GM19452 (cell line): Measurements from ENCODE around the gene GARIN5B.

Source experiments
- ATAC-seq: cut with Tn5 transposase; IDR thresholded peaks from one replicate; pipeline ENCODE4 v1.9.1; 2021; ENCODE audit not compliant: unreplicated experiment

GARIN5B gene

GRCh38 chr19:55325172-55325571 is 37.9 kb downstream of the GARIN5B start, which contains the start of gene TMEM150B:
TMEM150B (minus strand) TSS chr19:55325341; CDS start chr19:55321036, 4,305 bp downstream.
- no peak for ATAC-seq

GRCh38 chr19:55324662-55325061 is 38.4 kb downstream of the GARIN5B start:
- no peak for ATAC-seq

GRCh38 chr19:55322204-55322885 is 40.7 kb downstream of the GARIN5B start:
- ATAC-seq, result no peak

GRCh38 chr19:55321466-55322137 is 41.5 kb downstream of the GARIN5B start:
- no peak for ATAC-seq

GRCh38 chr19:55320844-55321419 is 42.1 kb downstream of the GARIN5B start:
- no peak for ATAC-seq

GRCh38 chr19:55319785-55320184 is 43.3 kb downstream of the GARIN5B start:
- ATAC-seq, result no peak

GRCh38 chr19:55316646-55317045 is 46.4 kb downstream of the GARIN5B start:
- ATAC-seq, result no peak

GRCh38 chr19:55315956-55316525 is 47.0 kb downstream of the GARIN5B start:
- ATAC-seq, result no peak

GRCh38 chr19:55314396-55314795 is 48.7 kb downstream of the GARIN5B start:
- ATAC-seq, result no peak

- no peak for ATAC-seq
These were observed 50.2 kb downstream of the GARIN5B start for GRCh38 chr19:55312621-55313512.

- no peak for ATAC-seq
These were observed 51.3 kb downstream of the GARIN5B start for GRCh38 chr19:55311797-55312196.

GRCh38 chr19:55311397-55311796 is 51.7 kb downstream of the GARIN5B start:
- no peak for ATAC-seq

- ATAC-seq, result no peak
These were observed 52.6 kb downstream of the GARIN5B start for GRCh38 chr19:55310498-55310897.

- ATAC-seq, result no peak
These were observed 53.6 kb downstream of the GARIN5B start for GRCh38 chr19:55309448-55309847.

- no peak for ATAC-seq
These were observed 54.8 kb downstream of the GARIN5B start for GRCh38 chr19:55308281-55308680.

- ATAC-seq, result no peak
These were observed 56.3 kb downstream of the GARIN5B start for GRCh38 chr19:55306712-55307111.

GRCh38 chr19:55305983-55306562 is 57.0 kb downstream of the GARIN5B start:
- no peak for ATAC-seq

GRCh38 chr19:55305491-55305890 is 57.6 kb downstream of the GARIN5B start:
- ATAC-seq, result no peak

- no peak for ATAC-seq
These were observed 58.1 kb downstream of the GARIN5B start for GRCh38 chr19:55304980-55305379.
